Activated gamma-delta T cell treated with Interleukin-2 at 50 U/mL for 16 hours (primary cell): ENCODE results near the gene LRFN2.

Source experiments
- DNase-seq: peaks from one replicate; pipeline ENCODE4 v3.0.0-alpha.2; 2020

Gene LRFN2

GRCh38 chr6:40509716-40510260 is 77.4 kb downstream of the LRFN2 start:
- no peak for DNase-seq

GRCh38 chr6:40509086-40509485 is 78.1 kb downstream of the LRFN2 start:
- DNase-seq, result no peak

DNA sequence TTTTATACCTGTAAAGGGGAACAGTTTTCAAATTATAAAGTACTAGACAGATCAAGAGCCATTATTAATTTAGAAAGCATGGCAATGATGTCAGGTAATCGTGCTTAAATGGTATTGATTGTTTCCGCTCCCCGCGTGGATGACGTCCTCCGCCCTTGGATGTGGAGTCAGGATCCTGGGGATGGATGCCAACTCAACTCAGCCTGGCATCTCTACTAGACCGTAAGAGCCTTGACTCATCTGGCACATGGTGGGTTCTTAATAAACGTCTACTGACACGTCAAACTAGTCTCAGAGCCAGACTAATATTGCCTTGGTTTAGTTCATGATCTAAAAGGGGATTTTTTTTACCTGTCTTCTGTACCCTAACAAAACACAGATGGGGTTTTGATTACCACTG is 80.2 kb downstream of the LRFN2 start:
- no peak for DNase-seq

GRCh38 chr6:40505191-40505810 is 81.9 kb downstream of the LRFN2 start:
- DNase-seq, result no peak

DNA sequence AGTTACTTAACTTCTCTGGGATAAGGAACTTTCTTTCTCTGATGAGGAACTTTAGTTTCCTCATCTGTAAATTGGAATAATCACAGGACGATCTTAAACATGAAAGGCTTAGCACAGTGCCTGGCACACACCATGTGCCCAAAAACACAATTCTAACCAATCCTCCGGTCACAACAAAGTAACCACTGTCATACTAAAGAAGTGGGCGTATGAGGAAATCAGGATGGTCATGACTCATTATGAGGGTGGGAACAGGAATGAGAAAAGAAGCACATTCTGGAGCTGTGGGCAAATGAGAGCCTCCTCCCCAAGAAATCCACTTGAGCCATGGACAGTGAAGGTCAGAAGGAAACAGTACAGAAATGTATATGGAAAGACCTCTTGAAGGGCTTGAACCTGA is 82.9 kb downstream of the LRFN2 start:
- DNase-seq, result no peak

- no peak for DNase-seq
Measured at GRCh38 chr6:40500227-40500626, 86.9 kb downstream of the LRFN2 start.

DNA sequence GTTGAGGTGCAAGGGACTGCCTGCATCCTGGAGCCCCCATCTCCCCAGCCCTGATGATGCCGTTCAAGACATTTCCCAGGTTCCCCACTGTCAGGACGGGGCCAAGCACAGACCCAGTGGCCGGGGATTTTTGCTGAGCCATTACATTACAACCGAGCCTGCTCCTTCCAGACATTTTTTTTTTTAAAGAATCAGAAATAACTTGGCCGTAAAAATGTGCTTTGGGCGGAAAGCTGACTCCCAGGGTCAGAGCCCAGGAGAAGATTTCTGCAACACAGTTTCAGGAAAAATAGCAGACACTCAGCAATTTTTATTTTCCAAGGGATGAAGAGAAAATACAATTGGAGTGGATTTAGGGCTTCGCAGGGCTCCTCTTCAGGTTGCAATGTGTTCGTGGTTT is 87.9 kb downstream of the LRFN2 start:
- no peak for DNase-seq

- DNase-seq, result no peak
Measured at GRCh38 chr6:40498148-40498547, 89.0 kb downstream of the LRFN2 start.

DNA sequence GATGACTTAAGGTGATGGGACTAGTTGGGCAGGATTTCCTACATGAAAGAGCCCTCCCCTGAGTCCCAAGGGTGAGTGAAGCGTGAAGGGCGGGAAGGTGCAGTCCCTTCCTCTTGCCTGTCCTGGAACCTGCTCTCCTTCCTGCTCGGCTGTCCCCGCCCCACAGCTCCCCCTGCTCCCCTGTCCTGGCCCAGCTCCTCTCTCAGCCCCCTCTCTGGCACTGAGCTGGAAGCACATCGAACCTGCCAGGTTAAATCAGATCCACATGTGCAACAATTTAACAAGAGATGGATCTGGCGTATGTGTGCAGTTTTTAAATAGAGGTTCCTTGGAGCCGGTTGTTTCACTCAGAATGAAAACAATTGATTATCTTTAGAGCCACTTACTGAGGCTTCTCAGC is 95.0 kb downstream of the LRFN2 start:
- DNase-seq, result no peak

DNA sequence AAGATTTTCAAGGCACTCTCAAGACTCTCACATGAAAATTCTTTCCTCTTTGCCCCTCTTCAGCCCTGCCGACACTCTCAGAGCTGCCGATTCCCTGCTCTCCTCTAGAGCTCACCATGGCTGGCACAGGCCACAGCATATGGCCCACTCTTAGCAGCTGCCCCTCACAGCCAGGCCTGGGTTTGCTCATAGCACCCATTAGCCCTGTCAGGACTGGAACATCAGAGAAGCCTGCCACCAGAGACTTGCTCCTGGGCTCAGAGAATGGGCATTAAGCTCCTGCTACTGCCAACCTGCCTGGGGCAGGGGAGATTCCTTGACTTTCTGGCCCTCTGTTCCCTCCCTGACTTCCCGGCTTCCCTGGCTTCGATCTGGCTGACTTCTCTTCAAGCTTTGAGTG is 96.7 kb downstream of the LRFN2 start:
- DNase-seq, result no peak

DNA sequence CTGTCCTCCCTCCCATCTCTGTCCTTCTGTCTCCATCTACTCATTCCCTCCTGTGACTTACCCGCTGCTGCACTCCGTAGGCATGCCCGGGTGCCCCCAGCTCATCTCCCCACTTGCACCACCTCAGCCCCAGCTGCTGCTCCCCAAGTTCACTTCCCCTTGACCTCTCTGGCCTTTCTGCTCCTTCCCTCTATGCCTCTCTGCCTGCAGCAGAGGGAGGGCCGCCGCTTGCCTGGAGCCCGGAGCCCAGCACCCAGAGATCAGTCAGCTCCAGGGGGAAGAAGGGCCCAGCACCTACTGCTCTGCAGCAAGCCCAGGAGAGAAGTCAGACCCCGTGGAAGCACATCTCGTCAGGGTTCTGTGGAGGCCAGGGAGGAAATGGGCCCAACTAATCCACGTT is 97.4 kb downstream of the LRFN2 start:
- DNase-seq, result no peak

- DNase-seq, result no peak
Measured at GRCh38 chr6:40486576-40486975, 100.6 kb downstream of the LRFN2 start.

DNA sequence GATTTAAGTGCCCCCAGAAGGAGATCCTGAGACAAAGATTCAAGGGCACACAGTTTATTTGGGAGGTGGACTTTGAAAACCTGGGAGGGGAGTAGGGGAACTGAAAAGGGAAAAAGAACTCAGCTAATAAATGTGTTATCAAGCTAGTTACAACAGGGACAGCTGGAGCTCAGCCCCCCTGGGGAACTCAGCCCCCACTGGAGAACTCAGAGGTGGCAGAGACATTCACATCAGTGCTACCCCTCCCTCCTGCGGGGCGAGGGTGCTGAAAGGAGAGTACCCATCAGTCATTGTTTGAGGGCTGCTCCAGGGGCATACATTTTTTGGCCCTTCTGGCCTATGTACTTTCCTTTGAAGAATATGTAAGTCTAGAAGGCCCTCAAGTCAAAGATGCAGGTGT is 101.4 kb downstream of the LRFN2 start:
- DNase-seq, result no peak

DNA sequence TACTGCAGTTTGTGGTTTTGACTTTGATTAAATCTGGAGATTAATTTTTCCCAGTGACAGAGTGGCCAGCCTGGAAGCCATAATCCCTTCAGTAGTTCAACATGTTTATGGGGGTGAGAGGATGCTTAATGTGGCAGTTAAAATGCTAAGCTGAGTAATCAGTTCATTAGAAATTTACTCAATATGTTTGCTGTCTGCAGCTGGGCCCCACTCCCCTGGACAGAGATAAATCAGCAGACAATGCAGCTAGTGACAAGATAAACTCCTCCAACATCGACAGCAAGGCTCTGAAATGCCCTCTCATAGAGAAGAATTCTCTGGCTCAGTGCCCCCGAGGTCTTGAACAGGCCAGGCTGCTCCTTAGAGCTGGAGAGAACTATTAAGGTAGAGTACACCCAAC is 101.9 kb downstream of the LRFN2 start:
- no peak for DNase-seq

GRCh38 chr6:40484066-40484465 is 103.1 kb downstream of the LRFN2 start:
- DNase-seq, result no peak

- DNase-seq, result no peak
Measured at GRCh38 chr6:40482532-40482931, 104.6 kb downstream of the LRFN2 start.

DNA sequence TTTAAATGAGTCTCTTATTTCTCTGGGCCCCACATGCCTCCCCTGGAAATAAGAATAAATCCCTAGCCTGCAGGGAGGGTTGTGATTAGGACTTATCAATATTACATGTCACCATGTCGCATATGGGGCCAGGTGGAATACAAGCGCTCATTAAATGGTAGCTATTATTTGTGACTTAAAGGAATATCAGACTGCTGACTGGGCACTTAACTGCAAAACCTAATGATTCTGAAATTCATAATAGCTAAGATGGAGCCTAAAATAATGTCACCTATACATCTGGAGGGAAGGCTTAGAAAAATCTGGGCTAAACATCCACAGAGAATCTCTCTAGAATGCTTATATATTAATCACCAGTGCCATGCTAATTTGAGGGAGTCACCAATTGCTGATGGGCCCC is 106.5 kb downstream of the LRFN2 start:
- DNase-seq, result no peak

GRCh38 chr6:40479706-40480105 is 107.5 kb downstream of the LRFN2 start:
- DNase-seq, result no peak

DNA sequence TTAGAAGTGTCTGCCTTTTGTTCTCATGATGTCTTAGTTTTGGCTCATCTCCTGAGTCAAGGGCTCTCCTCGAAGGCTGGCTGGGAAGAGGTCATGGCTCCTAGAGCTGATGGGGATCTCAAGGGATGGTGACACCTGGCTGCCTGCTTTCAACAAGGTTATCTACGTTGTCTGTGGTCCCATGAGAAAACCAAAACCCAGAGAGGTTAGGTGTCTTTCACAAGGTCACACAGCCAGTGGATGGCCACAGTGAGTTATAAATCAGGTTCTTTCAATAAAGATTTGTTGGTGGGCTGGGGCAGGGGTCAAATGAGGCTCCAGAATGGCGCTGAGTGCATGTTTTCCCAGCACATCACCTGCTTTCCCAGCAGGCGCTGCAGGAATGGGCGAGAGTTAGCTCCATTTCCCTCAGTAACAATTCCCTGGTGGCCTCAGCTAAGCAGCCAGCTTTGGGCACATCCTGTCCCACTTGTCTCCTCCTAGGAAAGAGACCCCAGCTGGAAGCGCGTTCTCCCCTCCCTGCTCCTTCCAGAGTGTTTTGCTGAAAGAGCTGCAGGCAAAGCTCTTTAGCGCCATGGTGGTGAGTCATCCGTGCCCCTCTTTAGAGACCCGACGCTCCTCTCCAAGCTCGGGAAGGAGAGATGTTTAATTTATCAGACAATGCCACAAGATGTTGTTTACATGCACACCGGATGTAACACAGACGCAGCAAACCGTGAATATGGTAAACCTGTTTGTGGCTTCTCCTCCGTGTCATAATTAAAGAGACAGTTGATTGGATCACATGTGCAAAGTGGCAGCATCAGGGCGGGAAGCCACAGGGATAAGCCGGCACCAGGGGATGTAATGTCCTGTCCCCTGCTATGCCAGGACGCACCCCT is 109.7 kb downstream of the LRFN2 start:
- peak; percentile 42 for DNase-seq

DNA sequence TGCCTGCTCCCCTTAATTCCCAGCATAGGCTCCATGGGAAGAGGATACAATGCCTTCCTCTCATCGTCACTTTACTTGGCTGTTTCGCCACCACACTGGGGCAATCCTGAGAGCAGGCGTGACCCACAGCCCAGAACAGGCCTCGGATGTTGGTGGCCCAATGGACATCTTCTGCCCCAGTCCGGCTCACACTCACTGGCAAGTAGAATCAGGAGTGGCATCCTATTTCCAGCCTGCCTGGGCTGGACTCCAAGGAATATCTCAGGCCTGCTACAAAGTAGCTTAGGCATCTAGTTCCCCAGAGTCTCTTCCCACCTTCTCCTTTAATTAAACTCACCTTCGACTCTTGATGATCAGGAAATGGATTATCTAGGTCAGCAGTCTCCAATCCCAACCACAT is 110.5 kb downstream of the LRFN2 start:
- no peak for DNase-seq

DNA sequence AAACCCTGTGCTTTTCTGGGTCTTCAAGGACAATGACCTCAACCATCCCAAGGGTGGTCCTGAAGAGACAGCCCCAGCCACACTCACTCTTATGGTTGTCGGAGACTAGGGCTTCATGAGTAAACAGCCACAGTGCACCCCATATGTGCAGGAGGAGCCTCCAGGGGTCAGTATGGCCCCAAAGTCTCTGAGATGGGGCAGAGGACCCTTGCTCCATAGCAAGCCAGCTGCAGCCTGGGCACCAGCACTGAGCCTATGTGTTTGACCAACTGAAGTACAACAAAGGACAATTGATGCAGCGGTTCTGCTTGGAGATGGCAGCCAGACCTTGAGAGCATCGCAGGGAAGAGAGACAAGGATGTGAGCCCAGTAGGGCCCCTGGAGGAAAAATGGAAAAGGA is 112.2 kb downstream of the LRFN2 start:
- DNase-seq, result no peak

DNA sequence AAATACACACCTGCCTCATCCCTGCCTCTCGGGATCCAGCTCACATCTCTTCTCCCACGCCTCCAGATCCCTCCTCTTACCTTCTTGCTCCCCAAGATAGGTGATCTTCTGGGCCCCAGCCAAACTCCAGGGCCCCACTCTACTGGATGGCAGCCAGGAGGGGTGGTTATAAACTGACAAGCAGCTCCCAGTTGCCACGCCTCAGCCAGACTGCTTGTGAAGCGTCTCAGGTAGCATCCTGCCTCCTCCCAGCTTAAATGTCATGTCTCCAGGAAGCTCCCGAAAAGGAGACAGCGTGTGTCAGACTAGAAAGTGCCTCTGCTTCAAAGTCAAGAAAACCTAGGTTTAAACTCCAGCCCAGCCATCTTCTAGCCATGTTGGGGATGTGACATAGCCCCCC is 114.1 kb downstream of the LRFN2 start:
- DNase-seq, result no peak

DNA sequence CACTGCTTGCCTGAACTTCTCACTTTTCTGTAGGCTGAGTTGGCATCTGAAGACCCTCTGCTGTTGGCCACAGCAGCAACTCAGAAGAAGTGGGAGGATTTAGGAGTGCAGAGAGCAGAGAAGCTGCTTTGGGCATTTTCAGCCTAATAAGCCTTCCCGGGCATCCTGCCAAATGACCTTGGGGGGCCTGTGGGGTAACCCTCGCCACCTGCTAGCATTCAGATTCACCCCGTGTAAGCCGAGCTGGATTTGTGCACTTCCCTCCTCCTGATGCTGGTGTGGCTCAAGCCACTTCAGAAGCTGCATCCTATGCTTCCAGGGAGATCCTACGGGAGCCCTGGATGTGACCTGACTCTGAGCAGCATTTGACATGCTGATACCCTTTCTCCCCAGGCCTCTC is 114.8 kb downstream of the LRFN2 start:
- no peak for DNase-seq

GRCh38 chr6:40471243-40471642 is 115.9 kb downstream of the LRFN2 start:
- no peak for DNase-seq
